Progenitor cell of endocrine pancreas (in vitro differentiated cells): ENCODE data around the gene PHF19. TPM values are rescaled to one million over a fixed set of nuclear protein-coding genes. Genes with fewer than 3 reads are reported as not detected.

Experiments
- DNase-seq: peaks from one replicate; pipeline ENCODE4 v3.0.0; 2021; ENCODE audit warnings: low spot score; ENCODE audit not compliant: unreplicated experiment
- H3K27ac Mint-ChIP-seq: 2 replicates; pipeline ENCODE4 v1.8.0; 2021; ENCODE audit warnings: mild to moderate bottlenecking, moderate library complexity, mixed read lengths
- H3K27me3 Mint-ChIP-seq: 2 replicates; pipeline ENCODE4 v1.8.0; 2021; ENCODE audit warnings: mixed read lengths
- H3K36me3 Mint-ChIP-seq: 2 replicates; pipeline ENCODE4 v1.8.0; 2022; ENCODE audit warnings: mixed read lengths; ENCODE audit not compliant: insufficient read depth
- H3K4me1 Mint-ChIP-seq: 2 replicates; pipeline ENCODE4 v1.8.0; 2021; ENCODE audit warnings: low read depth, mixed read lengths
- H3K4me3 Mint-ChIP-seq: 2 replicates; pipeline ENCODE4 v1.8.0; 2021; ENCODE audit warnings: low read depth, mild to moderate bottlenecking, moderate library complexity, mixed read lengths
- H3K9me3 Mint-ChIP-seq: 2 replicates; pipeline ENCODE4 v1.8.0; 2021; ENCODE audit warnings: low read depth, mixed read lengths
- total RNA-seq: library from RNA; stranded (reverse); gene quantifications from 2 replicates; pipeline ENCODE4 v1.2.1, GENCODE V29; 2021
- TF ChIP-seq, protein P1 (sequence below): fragments of 200-600 bp; sonication (generic); IDR thresholded peaks from one replicate; pipeline ENCODE4 v1.5.0; 2021; ENCODE audit warnings: antibody characterized with exemption, mild to moderate bottlenecking; ENCODE audit not compliant: unreplicated experiment

Gene PHF19
- total RNA-seq, 1 donor from 2014 or later = 27.2 TPM

DNA sequence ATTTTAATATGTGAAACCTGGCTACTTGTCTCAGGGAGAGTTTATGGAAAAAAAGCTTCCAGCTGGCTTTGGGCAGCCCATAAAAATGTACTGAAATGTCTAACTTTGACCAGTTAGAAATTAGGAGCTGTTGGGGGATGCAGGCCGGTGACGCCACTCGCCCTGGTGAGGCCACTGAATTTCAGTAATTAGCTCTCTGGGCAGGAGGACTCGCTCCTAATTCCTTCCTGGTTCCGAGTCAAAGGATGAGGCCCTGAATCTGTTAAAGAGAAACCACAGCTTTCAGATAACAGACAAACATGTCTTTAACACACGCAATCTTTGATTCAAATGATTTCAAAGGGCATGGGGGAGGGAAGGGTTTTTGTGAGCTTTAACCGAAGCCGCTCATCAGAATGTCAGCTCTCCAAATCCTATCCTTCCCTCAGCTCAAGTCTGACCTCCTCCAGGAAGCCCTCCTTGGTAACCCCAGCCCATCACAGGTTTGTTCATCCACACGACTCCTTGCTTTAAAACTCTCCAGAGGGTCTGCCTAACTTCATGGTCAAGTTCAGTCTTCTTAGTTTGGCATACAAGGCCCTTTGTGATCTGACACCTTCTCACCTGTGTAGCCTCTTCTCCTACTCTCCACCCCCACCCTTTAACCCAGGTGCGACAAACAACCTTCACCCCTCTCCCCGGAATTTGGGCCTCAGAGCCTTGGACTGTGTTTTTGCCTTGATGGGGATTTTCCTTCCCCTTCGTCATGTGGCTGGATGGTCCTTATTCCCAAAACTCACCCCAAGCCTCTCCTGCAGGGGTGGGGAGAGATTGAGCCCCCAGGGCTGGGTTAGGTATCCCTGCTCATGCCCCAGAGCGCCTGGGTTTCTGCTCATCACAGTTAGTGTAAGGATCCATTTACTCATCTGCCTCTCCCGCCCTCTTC lies 13.6 kb upstream of the PHF19 start:
- Mint-ChIP-seq H3K27ac (no peak overlapping the region), H3K4me3 (no peak overlapping the region), H3K4me1 (peaks cover 8% of the 10 kb centered on the region), H3K27me3 (peaks cover 17% of the 10 kb centered on the region), H3K9me3 (no peaks in the 10 kb centered on the region), H3K36me3 (no peaks in the 10 kb centered on the region)
- TF ChIP-seq, protein P1, sequence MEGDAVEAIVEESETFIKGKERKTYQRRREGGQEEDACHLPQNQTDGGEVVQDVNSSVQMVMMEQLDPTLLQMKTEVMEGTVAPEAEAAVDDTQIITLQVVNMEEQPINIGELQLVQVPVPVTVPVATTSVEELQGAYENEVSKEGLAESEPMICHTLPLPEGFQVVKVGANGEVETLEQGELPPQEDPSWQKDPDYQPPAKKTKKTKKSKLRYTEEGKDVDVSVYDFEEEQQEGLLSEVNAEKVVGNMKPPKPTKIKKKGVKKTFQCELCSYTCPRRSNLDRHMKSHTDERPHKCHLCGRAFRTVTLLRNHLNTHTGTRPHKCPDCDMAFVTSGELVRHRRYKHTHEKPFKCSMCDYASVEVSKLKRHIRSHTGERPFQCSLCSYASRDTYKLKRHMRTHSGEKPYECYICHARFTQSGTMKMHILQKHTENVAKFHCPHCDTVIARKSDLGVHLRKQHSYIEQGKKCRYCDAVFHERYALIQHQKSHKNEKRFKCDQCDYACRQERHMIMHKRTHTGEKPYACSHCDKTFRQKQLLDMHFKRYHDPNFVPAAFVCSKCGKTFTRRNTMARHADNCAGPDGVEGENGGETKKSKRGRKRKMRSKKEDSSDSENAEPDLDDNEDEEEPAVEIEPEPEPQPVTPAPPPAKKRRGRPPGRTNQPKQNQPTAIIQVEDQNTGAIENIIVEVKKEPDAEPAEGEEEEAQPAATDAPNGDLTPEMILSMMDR = no peak
- no peak for DNase-seq

DNA sequence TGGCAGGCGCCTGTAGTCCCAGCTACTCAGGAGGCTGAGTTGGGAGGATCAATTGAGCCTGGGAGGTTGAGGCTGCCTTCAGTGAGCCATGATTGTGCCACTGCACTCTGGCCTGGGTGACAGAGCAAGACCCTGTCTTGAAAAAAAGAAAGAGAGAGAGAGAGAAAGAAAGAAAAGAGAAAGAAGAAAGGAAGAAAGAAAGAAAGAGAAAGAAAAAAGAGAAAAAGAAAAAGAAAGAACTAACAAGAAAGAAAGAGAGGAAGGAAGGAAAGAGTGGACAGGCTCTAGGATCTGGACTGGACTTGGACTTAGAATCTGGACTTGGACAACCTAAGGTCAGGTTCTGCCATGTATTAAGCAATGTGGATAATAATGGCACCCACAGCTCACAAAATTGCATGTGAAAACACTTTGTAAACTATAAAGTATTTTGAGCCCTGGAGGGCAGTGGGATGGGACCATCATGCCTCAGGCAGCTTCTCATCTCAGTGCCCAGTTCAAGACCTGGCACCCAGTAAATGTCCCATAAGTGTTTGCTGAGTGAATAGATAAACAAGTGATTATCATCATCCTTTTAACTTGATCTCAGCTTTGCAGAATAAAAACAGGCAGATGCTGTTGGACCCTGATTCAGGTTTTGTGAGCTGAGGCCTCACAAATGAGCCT lies 12.8 kb upstream of the PHF19 start:
- no peak overlapping the region for H3K4me3 Mint-ChIP-seq
- H3K27me3 Mint-ChIP-seq = peaks cover 17% of the 10 kb centered on the region
- H3K27ac Mint-ChIP-seq = no peak overlapping the region
- no peaks in the 10 kb centered on the region for H3K36me3 Mint-ChIP-seq
- DNase-seq = no peak
- TF ChIP-seq, protein P1 = no peak
- no peaks in the 10 kb centered on the region for H3K9me3 Mint-ChIP-seq
- peaks cover 8% of the 10 kb centered on the region for H3K4me1 Mint-ChIP-seq

DNA sequence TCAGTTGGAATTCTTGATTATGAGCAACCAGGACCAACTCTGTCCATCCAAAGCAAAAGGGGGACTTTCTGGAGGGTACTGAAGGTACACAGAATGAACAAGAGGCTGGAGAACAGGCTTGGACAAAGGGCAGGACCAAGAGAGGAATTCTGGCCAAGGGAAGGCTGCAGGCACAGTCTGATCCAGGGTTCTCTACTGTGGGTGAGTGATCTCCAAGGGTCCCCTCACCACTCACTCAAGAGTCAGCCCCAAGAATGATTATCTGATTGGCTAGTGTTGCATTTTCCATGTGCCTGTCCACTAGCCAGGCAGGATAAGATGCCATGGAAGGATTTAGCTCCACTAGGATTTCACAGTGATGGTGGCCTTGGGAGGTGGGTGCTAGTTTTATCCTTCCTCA lies 11.6 kb upstream of the PHF19 start:
- no peak overlapping the region for H3K27ac Mint-ChIP-seq
- TF ChIP-seq, protein P1 = no peak

DNA sequence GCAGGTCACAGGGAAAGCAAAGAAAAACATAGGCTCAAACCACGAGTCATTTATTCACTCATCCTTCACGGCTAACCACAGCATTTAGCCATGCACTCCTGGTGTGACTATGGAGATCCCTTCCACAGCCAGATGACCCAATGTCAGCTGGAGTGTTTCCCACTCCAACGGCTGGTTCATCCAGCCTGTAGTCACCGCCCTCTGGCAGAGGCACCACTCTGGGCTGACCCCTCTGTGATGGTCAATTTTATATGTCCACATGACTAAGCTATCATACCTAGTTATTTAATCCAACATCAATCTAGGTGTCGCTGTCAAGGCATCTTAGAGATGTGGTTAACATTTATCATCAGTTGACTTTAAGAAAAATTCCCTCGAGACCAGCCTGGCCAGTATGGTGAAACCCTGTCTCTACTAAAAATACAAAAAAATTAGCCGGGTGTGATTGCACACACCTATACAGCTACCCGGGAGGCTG lies 9.5 kb upstream of the PHF19 start:
- no peak overlapping the region for H3K4me3 Mint-ChIP-seq
- H3K36me3 Mint-ChIP-seq = no peaks in the 10 kb centered on the region
- H3K27me3 Mint-ChIP-seq = peaks cover 6% of the 10 kb centered on the region
- H3K9me3 Mint-ChIP-seq = no peaks in the 10 kb centered on the region
- peaks cover 8% of the 10 kb centered on the region for H3K4me1 Mint-ChIP-seq
- no peak overlapping the region for H3K27ac Mint-ChIP-seq
- TF ChIP-seq, protein P1 = no peak
- no peak for DNase-seq

More for the DNA sequence above, 11.6 kb upstream of the PHF19 start:
- H3K36me3 Mint-ChIP-seq = no peaks in the 10 kb centered on the region
- H3K9me3 Mint-ChIP-seq = no peaks in the 10 kb centered on the region
- no peak overlapping the region for H3K4me3 Mint-ChIP-seq
- peaks cover 8% of the 10 kb centered on the region for H3K4me1 Mint-ChIP-seq
- H3K27me3 Mint-ChIP-seq = peaks cover 17% of the 10 kb centered on the region
- DNase-seq = no peak

DNA sequence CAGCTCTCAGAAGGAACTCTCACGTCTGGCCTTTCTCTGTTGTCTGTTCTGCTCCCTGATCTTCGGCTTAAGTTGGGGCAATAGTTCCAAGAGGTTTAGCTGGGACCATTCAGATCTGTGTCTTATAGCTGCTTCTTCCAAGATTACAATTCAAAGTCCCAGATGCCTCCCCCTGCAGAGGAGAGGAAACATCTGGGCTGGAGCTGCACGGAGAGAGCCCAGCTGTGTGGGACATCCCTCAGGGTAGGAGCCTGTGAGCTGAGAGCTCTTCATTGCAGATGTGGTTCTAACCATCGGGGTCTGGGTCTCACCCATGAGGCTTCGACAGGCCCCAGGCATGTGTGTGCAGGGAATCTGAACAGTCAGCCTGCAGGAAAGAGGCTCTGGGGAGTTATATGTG lies 9.0 kb upstream of the PHF19 start:
- Mint-ChIP-seq H3K27ac (no peak overlapping the region), H3K9me3 (no peaks in the 10 kb centered on the region), H3K36me3 (no peaks in the 10 kb centered on the region), H3K4me3 (no peak overlapping the region), H3K27me3 (peaks cover 6% of the 10 kb centered on the region), H3K4me1 (peaks cover 8% of the 10 kb centered on the region)
- TF ChIP-seq, protein P1 = no peak
- DNase-seq = no peak
